H1 (cell line): Measurements from ENCODE around the gene HELZ2. TPM values are rescaled to one million over a fixed set of nuclear protein-coding genes. Genes with fewer than 3 reads are reported as not detected.

ENCODE experiments used
- CTCF ChIA-PET: fragments of 300-600 bp; sonication (Branson Sonifier 250); formaldehyde crosslinking; loops from one replicate; lab custom pipeline; 2021; ENCODE audit not compliant: partially characterized antibody; lab: Charles Lee
- POLR2A ChIA-PET: fragments of 300-600 bp; sonication (Branson Sonifier 250); formaldehyde crosslinking; loops from one replicate; lab custom pipeline; 2021; ENCODE audit warnings: inconsistent platforms; ENCODE audit not compliant: partially characterized antibody; lab: Charles Lee
- DNase-seq, 2 experiments: peaks; one replicate each; pipeline versions ENCODE4 v3.0.0 to v3.0.0-alpha.2; 2010 to 2022; ENCODE audit warnings: low spot score in 2 of 2, low read depth in 1 of 2, mixed read lengths in 1 of 2
- FAIRE-seq: peaks from 2 replicates; lab custom pipeline; 2011; peaks lifted over from hg19 to GRCh38; lab: Jason Lieb, UNC
- H2AFZ ChIP-seq: 2 replicates; pipeline ENCODE4 v1.8.1; 2012; ENCODE audit warnings: low read length, inconsistent platforms
- H2AK5ac ChIP-seq: 2 replicates; pipeline ENCODE4 v1.6.1; 2013; ENCODE audit warnings: low read depth, low read length
- H2BK120ac ChIP-seq: replicated peaks from 2 replicates; pipeline ENCODE3; 2013; ENCODE audit warnings: low read depth, low read length, inconsistent platforms
- H2BK12ac ChIP-seq: 2 replicates; pipeline ENCODE4 v1.6.1; 2013; ENCODE audit warnings: low read depth, low read length
- H2BK15ac ChIP-seq: 2 replicates; pipeline ENCODE4 v1.6.1; 2013; ENCODE audit warnings: low read length
- H2BK20ac ChIP-seq: 2 replicates; pipeline ENCODE4 v1.6.1; 2013; ENCODE audit warnings: low read length
- H2BK5ac ChIP-seq: 2 replicates; pipeline ENCODE4 v1.6.1; 2013; ENCODE audit warnings: low read depth, low read length
- H3K14ac ChIP-seq: 2 replicates; pipeline ENCODE4 v1.6.1; 2013; ENCODE audit warnings: inconsistent platforms; ENCODE audit not compliant: insufficient read length
- H3K18ac ChIP-seq: 2 replicates; pipeline ENCODE4 v1.6.1; 2013; ENCODE audit warnings: low read length; ENCODE audit errors: extremely low read depth
- H3K23ac ChIP-seq: 2 replicates; pipeline ENCODE4 v1.6.1; 2013; ENCODE audit warnings: inconsistent platforms; ENCODE audit not compliant: insufficient read length
- H3K23me2 ChIP-seq: 2 replicates; pipeline ENCODE4 v1.6.1; 2013; ENCODE audit warnings: low read depth, low read length
- H3K27ac ChIP-seq: 2 replicates; pipeline ENCODE4 v1.6.1; 2011; ENCODE audit warnings: low read depth, low read length, inconsistent platforms
- H3K27me3 ChIP-seq, 4 experiments: replicated peaks in 1 of 4; 1 replicate in 1 of 4; 2 replicates in 3 of 4; pipeline versions ENCODE4 v1.6.1 to v1.8.1; 2011 to 2013; ENCODE audit warnings: low read length in 3 of 4, mild to moderate bottlenecking in 3 of 4, inconsistent platforms in 2 of 4, mixed read lengths in 2 of 4, moderate library complexity in 1 of 4; ENCODE audit not compliant: control insufficient read depth in 3 of 4, insufficient read depth in 3 of 4; ENCODE audit errors: extremely low read depth in 1 of 4
- H3K36me3 ChIP-seq, 4 experiments: 2 replicates each; pipeline versions ENCODE4 v1.6.1 to v1.8.1; 2011 to 2013; ENCODE audit warnings: mild to moderate bottlenecking in 4 of 4, low read length in 3 of 4, moderate library complexity in 2 of 4, control low read depth in 1 of 4, inconsistent platforms in 1 of 4; ENCODE audit not compliant: insufficient read depth in 4 of 4, control insufficient read depth in 2 of 4
- H3K4ac ChIP-seq: replicated peaks from 2 replicates; pipeline ENCODE3; 2013; ENCODE audit warnings: low read length, low read depth, mixed read lengths, inconsistent platforms; ENCODE audit not compliant: insufficient read length
- H3K4me1 ChIP-seq, 4 experiments: replicated peaks in 1 of 4; 1 replicate in 1 of 4; 2 replicates in 3 of 4; pipeline versions ENCODE4 v1.6.1 to v1.8.1; 2011 to 2013; ENCODE audit warnings: low read length in 3 of 4, inconsistent platforms in 2 of 4, mixed read lengths in 1 of 4; ENCODE audit not compliant: insufficient read depth in 4 of 4, control insufficient read depth in 3 of 4
- H3K4me2 ChIP-seq, 2 experiments: 2 replicates each; pipeline versions ENCODE4 v1.6.1 to v1.8.1; 2011 to 2013; ENCODE audit warnings: low read depth in 2 of 2, low read length in 2 of 2, control low read depth in 1 of 2, inconsistent platforms in 1 of 2, mild to moderate bottlenecking in 1 of 2; ENCODE audit not compliant: insufficient read depth in 1 of 2
- H3K4me3 ChIP-seq, 4 experiments: fragments of 200-600, 300-600 bp in 1 of 4; sonication (generic), shearing (Covaris generic), sonication (Bioruptor Twin) in 1 of 4; 2 replicates each; pipeline versions ENCODE4 v1.5.1 to v1.8.1; 2011 to 2016; ENCODE audit warnings: low read length in 4 of 4, low read depth in 3 of 4, control low read depth in 2 of 4, inconsistent platforms in 2 of 4, mild to moderate bottlenecking in 2 of 4, mixed read lengths in 1 of 4, moderate library complexity in 1 of 4; ENCODE audit not compliant: insufficient read depth in 2 of 4; ENCODE audit errors: extremely low read depth in 1 of 4
- H3K56ac ChIP-seq: replicated peaks from 2 replicates; pipeline ENCODE3; 2013; ENCODE audit warnings: low read depth, mild to moderate bottlenecking, mixed read lengths, low read length, inconsistent platforms; ENCODE audit not compliant: insufficient read length
- H3K79me1 ChIP-seq: 2 replicates; pipeline ENCODE4 v1.6.1; 2013; ENCODE audit warnings: low read depth, low read length, control low read depth
- H3K79me2 ChIP-seq, 2 experiments: 2 replicates each; pipeline versions ENCODE4 v1.6.1 to v1.8.1; 2012 to 2013; ENCODE audit warnings: low read length in 2 of 2, mild to moderate bottlenecking in 2 of 2, inconsistent platforms in 1 of 2; ENCODE audit not compliant: insufficient read depth in 2 of 2, control insufficient read depth in 1 of 2
- H3K9ac ChIP-seq, 4 experiments: replicated peaks in 1 of 4; 1 replicate in 1 of 4; 2 replicates in 3 of 4; pipeline versions ENCODE4 v1.6.1 to v1.8.1; 2011 to 2013; ENCODE audit warnings: low read depth in 3 of 4, low read length in 3 of 4, control low read depth in 2 of 4, mild to moderate bottlenecking in 2 of 4, moderate library complexity in 2 of 4, inconsistent platforms in 1 of 4; ENCODE audit errors: extremely low read depth in 1 of 4
- H3K9me3 ChIP-seq, 2 experiments: 2 replicates each; pipeline versions ENCODE4 v1.6.1 to v1.8.1; 2012 to 2013; ENCODE audit warnings: mild to moderate bottlenecking in 2 of 2, moderate library complexity in 2 of 2, control low read depth in 1 of 2, inconsistent platforms in 1 of 2, low read depth in 1 of 2, low read length in 1 of 2, mixed read lengths in 1 of 2; ENCODE audit not compliant: insufficient read depth in 2 of 2
- H4K20me1 ChIP-seq, 2 experiments: replicated peaks in 1 of 2; 2 replicates each; pipeline versions ENCODE3 to v1.8.1; 2011 to 2013; ENCODE audit warnings: inconsistent platforms in 2 of 2, low read length in 2 of 2, mild to moderate bottlenecking in 1 of 2; ENCODE audit not compliant: insufficient read depth in 2 of 2, control insufficient read depth in 1 of 2
- H4K5ac ChIP-seq: 2 replicates; pipeline ENCODE4 v1.6.1; 2013; ENCODE audit warnings: low read length, low read depth, mixed read lengths, inconsistent platforms; ENCODE audit not compliant: insufficient read length
- H4K8ac ChIP-seq: 2 replicates; pipeline ENCODE4 v1.8.0; 2013; ENCODE audit warnings: mild to moderate bottlenecking, moderate library complexity, low read length, inconsistent platforms; ENCODE audit not compliant: insufficient read depth; ENCODE audit errors: extremely low read depth
- H4K91ac ChIP-seq: replicated peaks from 2 replicates; pipeline ENCODE3; 2013; ENCODE audit warnings: low read length, mixed read lengths, inconsistent platforms; ENCODE audit not compliant: insufficient read length
- CHD1 ChIP-seq: IDR thresholded peaks from 2 replicates; pipeline ENCODE4 v1.6.1; 2012; ENCODE audit warnings: low read depth, low read length, improper control_type of control experiment
- MAFK ChIP-seq: IDR thresholded peaks from 2 replicates; pipeline ENCODE4 v1.6.1; 2012; ENCODE audit warnings: low read depth, mild to moderate bottlenecking, improper control_type of control experiment, low read length
- MAX ChIP-seq: IDR thresholded peaks from 2 replicates; pipeline ENCODE4 v1.6.1; 2012; ENCODE audit warnings: inconsistent platforms
- RAD21 ChIP-seq, 2 experiments: IDR thresholded peaks in 1 of 2; conservative IDR thresholded peaks in 1 of 2; 2 replicates each; pipeline ENCODE4 v1.6.1; 2011; ENCODE audit warnings: low read depth in 2 of 2, low read length in 2 of 2, improper control_type of control experiment in 1 of 2, inconsistent platforms in 1 of 2, mild to moderate bottlenecking in 1 of 2, moderate library complexity in 1 of 2
- SRF ChIP-seq: IDR thresholded peaks from 2 replicates; pipeline ENCODE4 v1.6.1; 2011; ENCODE audit warnings: mild to moderate bottlenecking, low read depth, low read length, moderate library complexity
- WGBS, 2 experiments: shearing (Covaris generic) in 1 of 2; methylation state at CpG; one replicate each; pipeline versions ENCODE4 v1.1.6 to v1.1.7; 2013 to 2015; ENCODE audit warnings: low lambda C conversion rate in 2 of 2, mixed read lengths in 2 of 2, inconsistent platforms in 1 of 2, low coverage in 1 of 2, missing lambda C conversion rate in 1 of 2; ENCODE audit not compliant: insufficient replicate concordance in 2 of 2, insufficient coverage in 1 of 2, insufficient read length in 1 of 2; ENCODE audit errors: extremely low coverage in 1 of 2, missing lambda C conversion rate in 1 of 2; 5-methylcytosine and 5-hydroxymethylcytosine counted together
- polyA plus RNA-seq, 7 experiments: library from polyadenylated mRNA; depleted of rRNA in 3 of 7; stranded (reverse) in 5 of 7; unstranded in 2 of 7; fragments of >200 nt in 5 of 7; fragments of 200-250 nt in 2 of 7; gene quantifications; 1 replicate in 5 of 7; 2 replicates in 1 of 7; 4 replicates in 1 of 7; pipeline versions ENCODE4 v1.2.1 to v1.2.3, GENCODE V29; 2011 to 2013; ENCODE audit warnings: missing spikeins in 2 of 7, mixed read lengths in 2 of 7
- total RNA-seq: library from RNA; stranded (reverse); fragmentation: NEBNext Ultra II Directional; extraction: Animal tissue kit (Norgen Biotek cat#: 25700); gene quantifications from 2 replicates; pipeline ENCODE4 v1.2.1, GENCODE V29; 2021

Gene HELZ2
- total and polyA plus RNA-seq, 2 of the 8 experiments (the other 6 are each of a cell fraction or from before 2014, with no cell fraction given) = 7.9 to 17.5 TPM

GRCh38 chr20:63578224-63579016, 4.4 kb upstream of the HELZ2 start:
- Histone ChIP-seq H2AFZ (no peak overlapping the region), H3K4me1 (peaks cover 0 to 6% (median 3%) of the 10 kb centered on the region in 4 experiments; a peak in 6 of 7 replicates), H2AK5ac (no peak overlapping the region), H2BK20ac (no peak overlapping the region), H3K4ac (no peak overlapping the region), H4K20me1 (no peaks in the 10 kb centered on the region), H3K9me3 (no peaks in the 10 kb centered on the region), H3K79me1 (no peaks in the 10 kb centered on the region), H2BK5ac (no peak overlapping the region), H3K27ac (no peak overlapping the region), H3K14ac (no peak overlapping the region), H4K5ac (no peak overlapping the region), H4K8ac (no peak overlapping the region), H3K27me3 (no peaks in the 10 kb centered on the region; a peak in 1 of 7 replicates), H3K56ac (no peak overlapping the region), H3K23ac (no peak overlapping the region), H3K79me2 (no peaks in the 10 kb centered on the region), H4K91ac (no peak overlapping the region), H2BK12ac (no peak overlapping the region), H3K36me3 (no peaks in the 10 kb centered on the region), H2BK15ac (no peak overlapping the region), H3K4me2 (no peak overlapping the region), H2BK120ac (no peak overlapping the region), H3K4me3 (no peak overlapping the region), H3K9ac (no peak overlapping the region), H3K18ac (no peak overlapping the region), H3K23me2 (no peaks in the 10 kb centered on the region; the same call in 1 of the 2 replicates)
- FAIRE-seq (no peak), DNase-seq (no peak)
- WGBS, 2 experiments = 86% methylated on average over 26 of the region's 26 CpGs; no CpG with 5 or more reads in 1 of the 2 experiments
- TF ChIP-seq SRF = no peak
- no peak for TF ChIP-seq CHD1
- 0 out of 4 replicates have a peak, but pooled peaks of 1 of the 2 experiments have one; percentile 14 for TF ChIP-seq RAD21 (IDR thresholded peaks at IDR 0.05 in 1 of 2, conservative IDR thresholded peaks at IDR 0.05 in 1 of 2; ENCODE audit: low read depth in 2 of 2, low read length in 2 of 2)
- TF ChIP-seq MAFK = no peak
- TF ChIP-seq MAX = no peak
- CTCF ChIA-PET = interaction anchor here (0.9 to 1.1 kb wide), 5 partner anchors 28 to 128 kb away, joined by 3 to 4 read pairs (median 3); no protein-coding TSS in a partner anchor
- POLR2A ChIA-PET = interaction anchor here (0.6 to 1.4 kb wide), 4 partner anchors 13 to 120 kb away, joined by 3 to 4 read pairs (median 3); no protein-coding TSS in a partner anchor
